GM13977 (cell line): ENCODE measurements around the gene NAT16.

Experiments
- DNase-seq: peaks from one replicate; pipeline ENCODE4 v3.0.0; 2012; ENCODE audit warnings: low spot score
- in situ Hi-C: fragments of 300-500 bp; cut with MboI; formaldehyde crosslinking; loops from one replicate; pipeline ENCODE4 v1.12.0; 2022; ENCODE audit warnings: low sequenced_read_pairs, low pct_unique_long_range_greater_than_20kb, mixed read lengths, inconsistent platforms; ENCODE audit not compliant: unreplicated experiment
- TF ChIP-seq, protein P1 (sequence below): IDR thresholded peaks from 2 replicates; pipeline ENCODE4 v1.5.1; 2012; ENCODE audit warnings: mild to moderate bottlenecking, control low read depth; ENCODE audit not compliant: insufficient read depth; ENCODE audit errors: extremely low read depth, missing control alignments

NAT16 gene

DNA sequence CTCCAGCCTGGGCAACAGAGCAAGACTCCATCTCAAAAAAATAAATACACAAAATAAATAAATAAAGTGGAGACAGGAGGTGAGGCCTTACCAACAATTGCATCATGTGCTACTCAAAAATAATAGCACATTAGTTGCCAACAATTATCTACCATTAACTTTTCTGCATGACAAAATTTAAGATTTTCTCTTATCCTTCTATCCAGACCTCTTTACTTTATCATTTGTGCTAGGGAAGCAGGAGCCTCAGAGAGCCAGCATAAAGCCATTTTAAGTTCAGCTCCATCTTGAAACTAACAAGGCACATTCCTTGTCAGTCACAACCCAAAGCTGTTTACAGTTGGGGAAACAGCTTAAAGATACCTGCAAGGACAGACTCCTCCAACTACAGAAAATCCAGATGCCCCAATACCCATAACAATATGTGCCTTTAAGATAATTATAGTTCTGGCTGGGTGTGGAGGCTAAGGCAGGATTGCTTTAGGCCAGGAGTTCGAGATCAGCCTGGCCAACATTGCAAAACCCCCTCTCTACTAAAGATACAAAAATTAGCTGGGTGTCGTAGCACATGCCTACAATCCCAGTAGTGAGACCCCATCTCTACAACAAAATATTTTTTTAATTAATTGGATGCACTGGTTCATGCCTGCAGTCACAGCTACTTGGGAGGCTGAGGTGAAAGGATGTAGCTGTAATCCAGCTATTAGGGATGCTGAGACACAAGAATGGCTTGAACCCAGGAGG lies 28.0 kb downstream of the NAT16 start:
- in situ Hi-C loops: no loop called here
- TF ChIP-seq, protein P1, sequence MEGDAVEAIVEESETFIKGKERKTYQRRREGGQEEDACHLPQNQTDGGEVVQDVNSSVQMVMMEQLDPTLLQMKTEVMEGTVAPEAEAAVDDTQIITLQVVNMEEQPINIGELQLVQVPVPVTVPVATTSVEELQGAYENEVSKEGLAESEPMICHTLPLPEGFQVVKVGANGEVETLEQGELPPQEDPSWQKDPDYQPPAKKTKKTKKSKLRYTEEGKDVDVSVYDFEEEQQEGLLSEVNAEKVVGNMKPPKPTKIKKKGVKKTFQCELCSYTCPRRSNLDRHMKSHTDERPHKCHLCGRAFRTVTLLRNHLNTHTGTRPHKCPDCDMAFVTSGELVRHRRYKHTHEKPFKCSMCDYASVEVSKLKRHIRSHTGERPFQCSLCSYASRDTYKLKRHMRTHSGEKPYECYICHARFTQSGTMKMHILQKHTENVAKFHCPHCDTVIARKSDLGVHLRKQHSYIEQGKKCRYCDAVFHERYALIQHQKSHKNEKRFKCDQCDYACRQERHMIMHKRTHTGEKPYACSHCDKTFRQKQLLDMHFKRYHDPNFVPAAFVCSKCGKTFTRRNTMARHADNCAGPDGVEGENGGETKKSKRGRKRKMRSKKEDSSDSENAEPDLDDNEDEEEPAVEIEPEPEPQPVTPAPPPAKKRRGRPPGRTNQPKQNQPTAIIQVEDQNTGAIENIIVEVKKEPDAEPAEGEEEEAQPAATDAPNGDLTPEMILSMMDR: no peak
- DNase-seq: no peak

GRCh38 chr7:101140746-101141382 lies 39.2 kb downstream of the NAT16 start:
- in situ Hi-C loops: no loop called here
- no peak for DNase-seq
- TF ChIP-seq, protein P1: no peak

DNA sequence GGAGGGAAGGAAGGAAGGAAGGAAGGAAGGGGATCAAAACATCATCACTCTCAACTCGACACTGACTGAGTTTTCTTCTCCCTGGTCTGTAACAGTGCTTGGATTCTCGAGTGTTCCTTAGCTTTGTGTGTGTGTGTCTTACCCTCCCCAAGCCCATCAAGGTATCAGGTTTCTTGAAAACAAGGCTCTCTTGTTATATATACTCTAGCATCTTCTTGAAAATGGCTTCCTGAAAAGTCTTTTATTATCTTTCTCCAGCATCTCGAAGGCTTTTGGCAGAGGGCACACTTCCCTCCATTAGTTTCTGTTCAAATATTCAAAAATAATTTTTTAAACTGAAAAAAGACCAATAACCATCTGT lies 39.8 kb downstream of the NAT16 start:
- TF ChIP-seq, protein P1: no peak
- no peak for DNase-seq
- in situ Hi-C loops: no loop called here

GRCh38 chr7:101138213-101138870 lies 41.8 kb downstream of the NAT16 start:
- in situ Hi-C loops: no loop called here
- TF ChIP-seq, protein P1: peak; percentile 63
- DNase-seq: peak; percentile 84

DNA sequence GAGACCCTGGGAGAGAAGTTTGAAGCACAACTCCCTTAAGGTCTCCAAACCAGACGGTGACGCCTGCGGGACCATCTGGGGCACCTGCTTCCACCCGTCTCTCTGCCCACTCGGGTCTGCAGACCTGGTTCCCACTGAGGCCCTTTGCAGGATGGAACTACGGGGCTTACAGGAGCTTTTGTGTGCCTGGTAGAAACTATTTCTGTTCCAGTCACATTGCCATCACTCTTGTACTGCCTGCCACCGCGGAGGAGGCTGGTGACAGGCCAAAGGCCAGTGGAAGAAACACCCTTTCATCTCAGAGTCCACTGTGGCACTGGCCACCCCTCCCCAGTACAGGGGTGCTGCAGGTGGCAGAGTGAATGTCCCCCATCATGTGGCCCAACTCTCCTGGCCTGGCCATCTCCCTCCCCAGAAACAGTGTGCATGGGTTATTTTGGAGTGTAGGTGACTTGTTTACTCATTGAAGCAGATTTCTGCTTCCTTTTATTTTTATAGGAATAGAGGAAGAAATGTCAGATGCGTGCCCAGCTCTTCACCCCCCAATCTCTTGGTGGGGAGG lies 42.4 kb downstream of the NAT16 start:
- TF ChIP-seq, protein P1: no peak
- DNase-seq: no peak
- in situ Hi-C loops: no loop called here

DNA sequence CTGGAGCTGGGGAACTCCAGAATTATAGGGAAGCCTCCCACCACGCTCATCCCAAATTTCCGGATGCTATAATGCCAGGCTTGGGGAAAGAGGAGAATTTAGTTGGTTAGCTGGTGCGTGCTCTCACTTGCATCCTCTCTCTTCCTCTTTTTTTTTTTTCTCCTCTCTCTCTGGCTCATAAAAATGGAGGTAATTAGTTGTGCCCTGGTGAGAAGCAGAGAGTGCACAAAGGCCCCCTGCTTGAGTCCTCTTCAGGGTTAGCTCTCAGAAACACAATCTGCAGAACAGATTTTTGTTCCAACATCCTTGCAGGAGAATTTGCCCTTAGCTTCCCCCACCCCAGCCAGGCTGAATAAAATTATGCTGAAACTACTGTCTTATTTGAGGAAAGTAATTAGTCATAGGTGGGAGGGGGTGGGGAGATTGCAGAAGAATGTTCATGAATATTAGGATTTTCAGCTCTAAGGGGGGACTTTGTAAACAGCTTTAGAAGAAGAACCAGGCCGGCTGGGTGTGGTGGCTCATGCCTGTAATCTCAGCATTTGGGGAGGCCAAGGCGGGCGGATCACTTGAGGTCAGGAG lies 45.6 kb downstream of the NAT16 start:
- TF ChIP-seq, protein P1: no peak
- in situ Hi-C loops: no loop called here
- no peak for DNase-seq
